Measurements from ENCODE around the gene KIF13A.

KIF13A gene

GRCh38 chr6:17987697-17988421, 424 bp upstream of the KIF13A start:
- TF ChIP-seq, protein P1, sequence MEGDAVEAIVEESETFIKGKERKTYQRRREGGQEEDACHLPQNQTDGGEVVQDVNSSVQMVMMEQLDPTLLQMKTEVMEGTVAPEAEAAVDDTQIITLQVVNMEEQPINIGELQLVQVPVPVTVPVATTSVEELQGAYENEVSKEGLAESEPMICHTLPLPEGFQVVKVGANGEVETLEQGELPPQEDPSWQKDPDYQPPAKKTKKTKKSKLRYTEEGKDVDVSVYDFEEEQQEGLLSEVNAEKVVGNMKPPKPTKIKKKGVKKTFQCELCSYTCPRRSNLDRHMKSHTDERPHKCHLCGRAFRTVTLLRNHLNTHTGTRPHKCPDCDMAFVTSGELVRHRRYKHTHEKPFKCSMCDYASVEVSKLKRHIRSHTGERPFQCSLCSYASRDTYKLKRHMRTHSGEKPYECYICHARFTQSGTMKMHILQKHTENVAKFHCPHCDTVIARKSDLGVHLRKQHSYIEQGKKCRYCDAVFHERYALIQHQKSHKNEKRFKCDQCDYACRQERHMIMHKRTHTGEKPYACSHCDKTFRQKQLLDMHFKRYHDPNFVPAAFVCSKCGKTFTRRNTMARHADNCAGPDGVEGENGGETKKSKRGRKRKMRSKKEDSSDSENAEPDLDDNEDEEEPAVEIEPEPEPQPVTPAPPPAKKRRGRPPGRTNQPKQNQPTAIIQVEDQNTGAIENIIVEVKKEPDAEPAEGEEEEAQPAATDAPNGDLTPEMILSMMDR (IDR thresholded peaks at IDR 0.05; ENCODE audit: borderline replicate concordance, control extremely low read depth, extremely low read depth, insufficient read depth, missing control alignments): peak; percentile 20

DNA sequence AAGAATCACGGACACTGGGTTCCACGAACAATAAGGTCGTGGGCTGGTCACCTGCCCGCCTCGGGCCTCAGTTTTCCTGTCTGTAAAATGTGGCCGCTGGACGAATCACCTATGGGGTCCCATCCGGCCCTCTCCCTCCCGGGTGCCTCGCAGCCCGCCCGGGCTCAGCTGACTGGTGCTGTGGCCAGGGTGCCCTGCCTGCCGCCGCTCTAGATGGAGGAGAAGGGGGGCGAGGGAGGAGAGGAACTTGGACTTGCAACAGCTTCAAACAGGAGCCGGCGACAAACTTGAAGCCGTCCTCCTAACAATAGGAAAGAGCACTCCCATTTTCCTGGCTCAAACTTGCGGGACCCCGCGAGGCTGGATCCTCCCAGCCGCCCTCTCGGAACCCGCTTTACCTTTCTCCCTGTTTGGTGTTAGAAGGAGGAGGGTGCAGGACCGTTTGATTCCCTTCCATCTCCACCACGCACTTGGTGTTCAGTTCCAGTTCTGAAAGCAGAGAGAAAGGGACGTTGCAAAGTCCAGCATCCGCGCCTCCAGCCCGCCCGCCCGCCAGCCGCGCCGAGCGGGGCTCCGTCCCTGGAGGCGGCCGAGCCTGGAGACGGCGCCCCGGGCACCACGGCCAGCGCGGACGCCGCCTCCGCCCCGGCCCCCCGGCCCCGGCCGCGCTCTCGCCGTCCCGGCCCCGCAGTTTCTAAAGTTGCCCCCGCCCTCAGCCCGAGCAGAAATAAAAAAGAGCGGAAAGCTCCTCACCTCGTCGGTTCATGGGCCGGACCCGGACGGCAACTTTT, 584 bp downstream of the KIF13A start:
- DNase-seq (ENCODE audit: low spot score): peak; percentile 54
- TF ChIP-seq, protein P1 (IDR thresholded peaks at IDR 0.05; ENCODE audit: borderline replicate concordance, control extremely low read depth, extremely low read depth, insufficient read depth, missing control alignments): no peak
- in situ Hi-C loops (cut with MboI; ENCODE audit: low sequenced_read_pairs, unreplicated experiment): no loop called here

More at GRCh38 chr6:17987697-17988421, 424 bp upstream of the KIF13A start:
- peak; percentile 80 for DNase-seq (ENCODE audit: low spot score)
- in situ Hi-C loops (cut with MboI; ENCODE audit: low sequenced_read_pairs, unreplicated experiment): no loop called here

GRCh38 chr6:17985934-17986655, 1.3 kb downstream of the KIF13A start:
- in situ Hi-C loops (cut with MboI; ENCODE audit: low sequenced_read_pairs, unreplicated experiment): no loop called here
- TF ChIP-seq, protein P1 (IDR thresholded peaks at IDR 0.05; ENCODE audit: borderline replicate concordance, control extremely low read depth, extremely low read depth, insufficient read depth, missing control alignments): no peak
- DNase-seq (ENCODE audit: low spot score): no peak

DNA sequence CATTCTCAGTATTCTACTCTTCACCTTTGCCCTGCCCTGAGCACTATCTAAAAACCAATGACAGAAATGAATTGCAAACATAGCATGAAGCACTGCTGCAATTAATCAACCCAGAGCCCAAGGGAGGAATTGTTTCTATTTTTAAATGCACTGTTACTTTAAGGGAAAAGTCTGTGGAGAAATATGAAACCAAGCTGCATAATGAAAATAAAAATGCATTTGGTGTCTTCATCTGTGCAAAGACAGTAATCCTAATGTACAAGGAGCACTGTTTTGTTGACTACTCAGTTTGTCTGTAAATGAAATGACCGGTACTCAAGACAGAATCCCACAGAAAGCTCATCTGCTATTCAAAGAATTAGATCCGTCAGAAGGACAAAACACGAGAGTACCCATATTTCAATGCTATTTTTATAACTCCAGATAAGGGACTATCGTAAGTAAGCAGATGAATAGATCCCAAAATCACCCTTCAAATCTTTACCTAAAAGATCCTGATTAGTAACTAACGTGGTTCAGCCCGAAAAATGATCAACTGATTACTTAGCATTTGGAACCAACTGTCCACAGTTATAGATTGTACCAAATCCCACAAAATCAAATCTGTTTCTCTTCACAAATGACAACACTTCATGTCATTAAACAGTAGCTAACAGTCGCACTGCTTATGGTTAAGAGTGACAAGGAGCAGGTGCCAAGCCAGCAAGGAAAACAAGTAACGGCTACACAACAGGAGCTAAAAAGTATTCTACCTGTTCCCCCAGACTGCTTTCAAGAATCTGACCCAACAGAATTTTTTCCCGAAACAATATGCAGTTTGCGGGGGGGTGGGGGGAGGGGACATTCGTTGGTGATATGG, 2.4 kb downstream of the KIF13A start:
- TF ChIP-seq, protein P1 (IDR thresholded peaks at IDR 0.05; ENCODE audit: borderline replicate concordance, control extremely low read depth, extremely low read depth, insufficient read depth, missing control alignments): no peak
- in situ Hi-C loops (cut with MboI; ENCODE audit: low sequenced_read_pairs, unreplicated experiment): no loop called here
- DNase-seq (ENCODE audit: low spot score): no peak

DNA sequence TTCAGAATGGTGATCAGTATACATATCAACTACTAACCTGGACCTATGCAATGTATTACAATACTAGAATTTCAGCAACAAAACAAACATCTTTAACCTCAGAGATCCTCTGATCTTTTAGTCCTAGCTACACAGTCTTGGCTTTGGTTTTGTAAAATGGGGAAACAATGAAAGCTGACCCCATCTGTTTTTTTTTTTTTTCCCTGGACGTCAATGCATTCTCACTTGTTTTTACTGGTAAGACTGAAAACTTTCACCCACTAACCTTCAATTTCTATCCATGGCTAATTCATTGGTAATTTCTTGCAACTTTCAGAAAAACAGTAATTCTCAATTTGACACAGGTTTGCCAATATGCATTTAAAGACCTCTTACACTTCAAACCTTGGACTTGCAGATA, 3.0 kb downstream of the KIF13A start:
- no peak for DNase-seq (ENCODE audit: low spot score)
- TF ChIP-seq, protein P1 (IDR thresholded peaks at IDR 0.05; ENCODE audit: borderline replicate concordance, control extremely low read depth, extremely low read depth, insufficient read depth, missing control alignments): no peak
- in situ Hi-C loops (cut with MboI; ENCODE audit: low sequenced_read_pairs, unreplicated experiment): no loop called here

Measured in GM13976 (cell line).